GM12892 (cell line): ENCODE measurements around the gene SLC48A1.

Experiments
- POLR2A ChIP-seq: IDR thresholded peaks from 2 replicates; pipeline ENCODE4 v1.6.1; 2011; ENCODE audit warnings: low read depth, low read length, control low read depth
- POLR2AphosphoS5 ChIP-seq: IDR thresholded peaks from 2 replicates; pipeline ENCODE4 v1.6.1; 2011; ENCODE audit warnings: low read depth, low read length, control low read depth
- TAF1 ChIP-seq: IDR thresholded peaks from 2 replicates; pipeline ENCODE4 v1.6.1; 2011; ENCODE audit warnings: low read depth, mild to moderate bottlenecking, control low read depth, low read length, borderline replicate concordance

GRCh38 chr12:47777741-47778558 is 4.9 kb downstream of the SLC48A1 start:
- TF ChIP-seq POLR2AphosphoS5 (no peak), POLR2A (no peak), TAF1 (no peak)
